Ovary (tissue), 3 donors: Measurements from ENCODE around the gene GPC6.
"Not testable (repeated sequence)": the region's sequence is repeated elsewhere in the genome, so short reads cannot be mapped to it uniquely, and the experiment has no call there.

ENCODE experiments used
- EP300 ChIP-seq: sonication (generic); formaldehyde crosslinking; IDR thresholded peaks from one replicate; pipeline ENCODE4 v1.6.1; 2017; ENCODE audit warnings: antibody characterized with exemption
- POLR2A ChIP-seq: fragments of 450-650 bp; IDR thresholded peaks from one replicate; pipeline ENCODE4 v1.6.1; 2017; ENCODE audit warnings: antibody characterized with exemption, mild to moderate bottlenecking, moderate library complexity
- TF ChIP-seq, protein P1 (sequence below), 3 donors: fragments of 450-650 bp in 2 of 3; fragments of 200-600 bp in 1 of 3; IDR thresholded peaks; one replicate each; pipeline versions ENCODE4 v1.5.1 to v1.8.0; 2016 to 2022; ENCODE audit warnings: antibody characterized with exemption in 3 of 3, mild to moderate bottlenecking in 1 of 3
- donor health status: DM: no; HTN: no; CAD: no.

DNA sequence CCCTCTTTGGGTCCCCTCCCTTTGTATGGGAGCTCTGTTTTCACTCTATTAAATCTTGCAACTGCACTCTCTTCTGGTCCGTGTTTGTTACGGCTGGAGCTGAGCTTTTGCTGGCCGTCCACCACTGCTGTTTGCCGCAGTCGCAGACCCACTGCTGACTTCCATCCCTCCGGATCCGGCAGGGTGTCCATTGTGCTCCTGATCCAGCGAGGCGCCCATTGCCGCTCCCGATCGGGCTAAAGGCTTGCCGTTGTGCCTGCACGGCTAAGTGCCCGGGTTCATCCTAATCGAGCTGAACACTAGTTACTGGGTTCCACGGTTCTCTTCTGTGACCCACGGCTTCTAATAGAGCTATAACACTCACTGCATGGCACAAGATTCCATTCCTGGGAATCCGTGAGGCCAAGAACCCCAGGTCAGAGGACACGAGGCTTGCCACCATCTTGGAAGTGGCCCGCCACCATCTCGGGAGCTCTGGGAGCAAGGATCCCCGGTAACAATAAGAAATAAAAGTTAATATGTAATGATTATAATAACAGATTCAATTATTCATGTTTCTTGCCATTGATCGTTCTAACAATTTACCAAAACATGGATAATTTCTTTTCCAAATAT lies 19.7 kb upstream of the GPC6 start:
- TF ChIP-seq, protein P1, sequence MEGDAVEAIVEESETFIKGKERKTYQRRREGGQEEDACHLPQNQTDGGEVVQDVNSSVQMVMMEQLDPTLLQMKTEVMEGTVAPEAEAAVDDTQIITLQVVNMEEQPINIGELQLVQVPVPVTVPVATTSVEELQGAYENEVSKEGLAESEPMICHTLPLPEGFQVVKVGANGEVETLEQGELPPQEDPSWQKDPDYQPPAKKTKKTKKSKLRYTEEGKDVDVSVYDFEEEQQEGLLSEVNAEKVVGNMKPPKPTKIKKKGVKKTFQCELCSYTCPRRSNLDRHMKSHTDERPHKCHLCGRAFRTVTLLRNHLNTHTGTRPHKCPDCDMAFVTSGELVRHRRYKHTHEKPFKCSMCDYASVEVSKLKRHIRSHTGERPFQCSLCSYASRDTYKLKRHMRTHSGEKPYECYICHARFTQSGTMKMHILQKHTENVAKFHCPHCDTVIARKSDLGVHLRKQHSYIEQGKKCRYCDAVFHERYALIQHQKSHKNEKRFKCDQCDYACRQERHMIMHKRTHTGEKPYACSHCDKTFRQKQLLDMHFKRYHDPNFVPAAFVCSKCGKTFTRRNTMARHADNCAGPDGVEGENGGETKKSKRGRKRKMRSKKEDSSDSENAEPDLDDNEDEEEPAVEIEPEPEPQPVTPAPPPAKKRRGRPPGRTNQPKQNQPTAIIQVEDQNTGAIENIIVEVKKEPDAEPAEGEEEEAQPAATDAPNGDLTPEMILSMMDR (IDR thresholded peaks at IDR 0.05) = not testable (repeated sequence)
- TF ChIP-seq POLR2A, EP300: not testable (repeated sequence)
